Astrocyte (in vitro differentiated cells and primary cell): Measurements from ENCODE around the gene PPT1. TPM values are rescaled to one million over a fixed set of nuclear protein-coding genes. Genes with fewer than 3 reads are reported as not detected.

Source experiments
- DNase-seq: peaks from one replicate; pipeline ENCODE4 v3.0.0-alpha.2; 2010; ENCODE audit warnings: low read depth
- FAIRE-seq: peaks from 2 replicates; lab custom pipeline; 2011; peaks lifted over from hg19 to GRCh38; lab: Jason Lieb, UNC
- H2AFZ ChIP-seq: 2 replicates; pipeline ENCODE4 v1.6.0; 2012; ENCODE audit warnings: low read depth, low read length, inconsistent platforms
- H3K27ac ChIP-seq: 2 replicates; pipeline ENCODE4 v1.5.1; 2011; ENCODE audit warnings: low read depth, low read length, inconsistent platforms
- H3K27me3 ChIP-seq: 2 replicates; pipeline ENCODE4 v1.6.0; 2011; ENCODE audit warnings: low read length, inconsistent platforms; ENCODE audit not compliant: insufficient read depth
- H3K36me3 ChIP-seq: 2 replicates; pipeline ENCODE4 v1.5.1; 2011; ENCODE audit warnings: low read length, inconsistent platforms; ENCODE audit not compliant: insufficient read depth
- H3K4me1 ChIP-seq: 2 replicates; pipeline ENCODE4 v1.5.1; 2011; ENCODE audit warnings: low read length, inconsistent platforms; ENCODE audit not compliant: insufficient read depth
- H3K4me2 ChIP-seq: 2 replicates; pipeline ENCODE4 v1.6.0; 2012; ENCODE audit warnings: low read length, inconsistent platforms
- H3K4me3 ChIP-seq: 2 replicates; pipeline ENCODE4 v1.5.1; 2011; ENCODE audit warnings: low read depth, mild to moderate bottlenecking, low read length, inconsistent platforms; ENCODE audit not compliant: insufficient read depth
- H3K79me2 ChIP-seq: 2 replicates; pipeline ENCODE4 v1.6.0; 2012; ENCODE audit warnings: mild to moderate bottlenecking, low read length, inconsistent platforms; ENCODE audit not compliant: insufficient read depth
- H3K9ac ChIP-seq: 2 replicates; pipeline ENCODE4 v1.6.0; 2012; ENCODE audit warnings: mild to moderate bottlenecking, low read length, inconsistent platforms
- H3K9me3 ChIP-seq: 2 replicates; pipeline ENCODE4 v1.5.1; 2012; ENCODE audit warnings: low read depth, mild to moderate bottlenecking, low read length, inconsistent platforms; ENCODE audit not compliant: insufficient read depth
- H4K20me1 ChIP-seq: 2 replicates; pipeline ENCODE4 v1.6.0; 2012; ENCODE audit warnings: low read length, inconsistent platforms; ENCODE audit not compliant: insufficient read depth
- H3K27ac Mint-ChIP-seq: one replicate; pipeline ENCODE4 v1.8.0; 2021; ENCODE audit warnings: mild to moderate bottlenecking, mixed read lengths; ENCODE audit not compliant: unreplicated experiment
- H3K27me3 Mint-ChIP-seq: one replicate; pipeline ENCODE4 v1.8.0; 2021; ENCODE audit warnings: low read depth, mixed read lengths; ENCODE audit not compliant: unreplicated experiment
- H3K36me3 Mint-ChIP-seq: one replicate; pipeline ENCODE4 v1.8.0; 2021; ENCODE audit warnings: low read depth, mixed read lengths; ENCODE audit not compliant: unreplicated experiment
- H3K4me1 Mint-ChIP-seq: one replicate; pipeline ENCODE4 v1.8.0; 2021; ENCODE audit warnings: low read depth, mixed read lengths; ENCODE audit not compliant: unreplicated experiment
- H3K4me3 Mint-ChIP-seq: one replicate; pipeline ENCODE4 v1.8.0; 2021; ENCODE audit warnings: mild to moderate bottlenecking, moderate library complexity, mixed read lengths; ENCODE audit not compliant: unreplicated experiment
- H3K9me3 Mint-ChIP-seq: one replicate; pipeline ENCODE4 v1.8.0; 2021; ENCODE audit warnings: mild to moderate bottlenecking, mixed read lengths; ENCODE audit not compliant: unreplicated experiment
- CTCF ChIP-seq: IDR thresholded peaks from 2 replicates; pipeline ENCODE4 v1.5.1; 2011; ENCODE audit warnings: low read depth, mild to moderate bottlenecking, inconsistent platforms, low read length, moderate library complexity; ENCODE audit not compliant: insufficient read depth
- EZH2 ChIP-seq: IDR thresholded peaks from 2 replicates; pipeline ENCODE4 v1.6.1; 2012; ENCODE audit warnings: mild to moderate bottlenecking, low read length, inconsistent platforms; ENCODE audit not compliant: insufficient read depth
- total RNA-seq: library from RNA; stranded (reverse); gene quantifications from 2 replicates; pipeline ENCODE4 v1.2.1, GENCODE V29; 2021

PPT1 gene
- total RNA-seq, 1 donor from 2014 or later, result 33.1 TPM

GRCh38 chr1:40058097-40058452, 39.0 kb downstream of the PPT1 start:
- Histone ChIP-seq H3K79me2 (peaks cover 97% of the 10 kb centered on the region), H3K9ac (no peak overlapping the region)

DNA sequence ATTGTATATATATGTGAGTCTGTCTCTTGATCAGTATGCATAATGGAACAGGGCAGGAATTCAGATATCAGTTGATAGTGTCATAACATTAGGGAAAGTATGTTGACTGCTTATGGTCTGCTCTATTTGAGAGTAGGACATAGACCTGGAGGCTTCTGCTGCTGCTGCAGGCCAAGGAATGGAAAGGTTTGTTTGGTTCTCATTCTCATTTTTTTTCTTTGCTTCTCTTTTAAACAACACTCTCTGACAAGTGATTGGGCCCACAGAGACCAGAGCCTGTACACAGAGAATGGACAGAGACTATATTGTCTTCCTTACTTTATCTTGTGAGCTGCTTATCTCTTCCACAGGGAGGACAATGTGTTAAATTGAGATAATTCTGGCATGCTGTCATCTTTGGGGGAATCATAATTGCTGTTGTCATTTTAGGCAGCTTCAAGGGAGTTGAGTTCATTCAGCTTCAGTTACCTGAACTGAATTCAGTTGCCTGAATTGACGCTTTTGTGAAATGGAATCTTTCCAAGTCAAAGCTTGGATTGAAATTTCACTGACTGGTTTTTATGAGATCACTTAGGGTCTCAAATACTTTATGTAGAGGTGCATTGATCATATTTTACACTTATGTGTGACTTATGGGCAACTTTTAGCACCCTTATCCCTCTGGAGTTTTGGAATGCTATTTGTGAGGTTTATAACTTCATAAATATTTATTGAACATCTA, 39.6 kb downstream of the PPT1 start:
- Histone ChIP-seq H2AFZ (no peak overlapping the region), H3K4me1 (peaks cover 25% of the 10 kb centered on the region), H3K27me3 (no peaks in the 10 kb centered on the region), H3K36me3 (peaks cover 44% of the 10 kb centered on the region), H4K20me1 (peaks cover 96% of the 10 kb centered on the region), H3K4me2 (no peak overlapping the region), H3K4me3 (no peak overlapping the region), H3K79me2 (peaks cover 97% of the 10 kb centered on the region), H3K9ac (no peak overlapping the region), H3K27ac (no peak overlapping the region), H3K9me3 (no peaks in the 10 kb centered on the region)
- H3K4me1 Mint-ChIP-seq, result peaks cover 52% of the 10 kb centered on the region
- no peaks in the 10 kb centered on the region for H3K27me3 Mint-ChIP-seq
- no peak for TF ChIP-seq EZH2
- TF ChIP-seq CTCF, result no peak
- DNase-seq (no peak), FAIRE-seq (no peak)
- no peak overlapping the region for H3K4me3 Mint-ChIP-seq
- H3K36me3 Mint-ChIP-seq, result peaks cover 14% of the 10 kb centered on the region
- H3K27ac Mint-ChIP-seq, result peak overlapping the region; percentile 7
- no peaks in the 10 kb centered on the region for H3K9me3 Mint-ChIP-seq

More at GRCh38 chr1:40058097-40058452, 39.0 kb downstream of the PPT1 start:
- Mint-ChIP-seq H3K9me3 (no peaks in the 10 kb centered on the region), H3K36me3 (peaks cover 13% of the 10 kb centered on the region), H3K4me1 (peaks cover 52% of the 10 kb centered on the region), H3K27ac (no peak overlapping the region), H3K27me3 (no peaks in the 10 kb centered on the region), H3K4me3 (no peak overlapping the region)
- Histone ChIP-seq H3K4me2 (peak overlapping the region; percentile 13), H3K27me3 (no peaks in the 10 kb centered on the region), H2AFZ (no peak overlapping the region), H4K20me1 (peaks cover 91% of the 10 kb centered on the region), H3K36me3 (peaks cover 48% of the 10 kb centered on the region), H3K9me3 (no peaks in the 10 kb centered on the region), H3K4me1 (peaks cover 25% of the 10 kb centered on the region), H3K27ac (no peak overlapping the region), H3K4me3 (no peak overlapping the region)
- FAIRE-seq (no peak), DNase-seq (no peak)
- TF ChIP-seq EZH2, result no peak
- no peak for TF ChIP-seq CTCF
